Measurements from ENCODE around the gene HDAC4.

The HDAC4 gene

DNA sequence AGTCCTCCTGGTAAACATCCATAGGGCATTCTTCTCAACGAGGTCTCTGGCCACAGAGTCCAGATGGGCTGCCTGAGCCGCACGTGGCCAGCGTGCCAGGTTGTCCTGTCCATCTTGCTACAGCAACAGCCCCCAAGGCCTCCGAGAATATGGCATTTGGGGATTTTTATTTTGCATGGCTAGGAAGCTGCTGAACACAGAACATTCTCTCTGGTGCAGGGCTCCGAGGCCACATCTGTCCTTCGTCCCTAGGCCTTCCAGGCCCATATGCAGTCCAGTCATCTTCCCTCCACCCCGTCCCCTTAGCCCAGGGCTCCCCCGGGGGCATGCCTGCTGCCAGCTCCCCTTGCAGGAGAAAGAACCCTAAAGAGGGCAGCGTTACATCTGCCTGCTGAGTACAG, 2.3 kb downstream of the HDAC4 start:
- peak in 7 of 56 donors; percentile 16 to 39 (median 25) for DNase-seq

DNA sequence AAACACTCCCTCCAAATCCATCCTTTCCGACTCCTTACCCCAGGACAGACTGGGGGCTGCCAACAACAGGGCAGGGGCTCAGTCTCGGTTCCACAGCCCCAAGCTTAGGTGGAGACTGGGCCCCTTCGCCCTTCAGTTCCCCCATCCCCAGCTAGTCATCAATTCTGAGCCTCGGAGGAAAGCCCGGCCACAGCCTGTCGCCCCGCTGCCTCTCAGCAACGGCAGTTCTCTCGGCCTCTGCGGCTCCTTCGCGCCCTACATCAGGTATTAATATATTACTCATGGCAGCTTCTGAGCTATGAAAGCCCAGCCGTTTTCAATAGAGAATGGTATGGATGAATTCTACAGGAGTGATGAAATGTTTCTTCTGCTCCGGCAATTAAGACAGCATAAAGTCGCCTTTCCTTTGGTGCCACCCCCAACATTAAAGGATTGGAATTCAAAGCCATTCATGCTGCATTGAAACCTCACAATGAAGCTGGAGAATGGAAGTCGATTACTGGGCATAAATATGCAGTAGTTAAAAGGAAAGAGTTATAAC, 2.8 kb downstream of the HDAC4 start:
- DNase-seq, result no peak

DNA sequence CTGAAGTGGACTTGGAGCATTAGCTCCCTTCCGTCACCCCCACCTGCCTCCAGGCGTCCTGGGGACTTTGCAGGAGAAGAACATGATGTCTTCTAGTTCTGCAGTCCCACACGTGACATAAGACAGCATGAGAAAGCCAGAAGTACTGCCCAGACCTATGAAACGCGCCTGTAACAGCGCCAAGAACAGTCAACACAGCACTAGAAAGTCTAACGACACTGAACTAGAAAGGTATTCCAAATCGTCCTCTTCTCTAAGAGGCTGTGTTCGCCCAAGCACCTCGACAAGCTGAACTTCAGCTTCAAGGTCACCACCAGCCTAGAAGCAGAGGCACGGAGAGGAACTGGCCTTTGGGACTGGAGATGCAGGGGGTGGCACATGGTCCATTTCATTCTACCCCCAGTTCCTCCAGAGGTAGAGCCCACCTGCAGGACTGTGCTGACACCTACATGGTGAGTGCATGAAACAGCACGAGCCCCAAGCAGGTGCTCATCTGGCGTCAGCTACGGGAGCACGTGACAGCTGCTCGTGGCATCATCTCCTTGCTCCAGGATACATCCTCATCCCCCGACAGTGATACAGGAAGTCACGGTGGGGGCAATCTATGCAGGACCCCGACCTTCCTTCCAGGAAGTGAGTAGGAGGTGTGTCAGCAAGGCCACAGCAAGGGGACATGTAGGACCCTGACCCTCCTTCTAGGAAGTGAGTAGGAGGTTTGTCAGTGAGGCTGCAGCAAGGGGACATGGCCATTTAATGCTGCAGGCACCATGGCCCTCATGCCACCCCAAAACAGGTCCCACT, 3.7 kb downstream of the HDAC4 start:
- no peak for DNase-seq

DNA sequence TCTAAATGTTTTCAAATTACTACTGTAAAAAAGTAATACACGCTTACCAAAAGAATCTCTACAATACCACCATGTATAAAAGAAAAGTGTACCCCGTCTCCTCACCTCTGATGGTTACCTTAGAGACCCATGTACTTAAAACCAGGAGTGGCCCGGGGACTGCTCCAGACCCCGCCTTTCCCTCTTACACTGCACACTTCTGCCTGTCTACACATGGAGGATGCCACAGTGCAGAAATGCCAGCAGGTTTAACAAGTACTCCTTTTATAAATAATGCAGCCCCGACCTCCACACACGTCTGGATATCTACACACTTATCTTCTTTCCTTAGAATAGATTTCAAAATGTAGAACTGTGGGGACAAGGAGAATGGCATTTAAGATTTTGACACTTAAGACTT, 5.3 kb downstream of the HDAC4 start:
- no peak for DNase-seq

DNA sequence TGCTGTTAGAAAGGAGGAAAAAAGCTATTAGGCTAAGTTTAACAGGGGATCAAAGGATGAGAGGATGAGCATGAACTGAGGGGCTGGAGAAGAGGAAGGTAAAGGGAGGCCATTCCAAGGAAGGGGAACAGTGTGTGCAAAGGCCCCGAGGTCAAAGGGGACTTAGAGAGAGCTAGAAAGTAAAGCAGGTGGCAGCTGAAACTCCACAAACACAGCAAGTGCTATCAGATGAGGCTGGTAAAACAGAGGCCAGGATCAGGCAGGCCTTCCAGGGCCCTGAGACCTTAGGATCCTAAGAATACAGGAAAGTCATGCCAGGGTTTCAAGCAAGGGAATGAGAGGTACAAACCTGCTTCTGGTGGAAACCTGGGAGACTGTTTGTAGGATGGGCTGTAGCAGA, 5.8 kb downstream of the HDAC4 start:
- no peak for DNase-seq

DNA sequence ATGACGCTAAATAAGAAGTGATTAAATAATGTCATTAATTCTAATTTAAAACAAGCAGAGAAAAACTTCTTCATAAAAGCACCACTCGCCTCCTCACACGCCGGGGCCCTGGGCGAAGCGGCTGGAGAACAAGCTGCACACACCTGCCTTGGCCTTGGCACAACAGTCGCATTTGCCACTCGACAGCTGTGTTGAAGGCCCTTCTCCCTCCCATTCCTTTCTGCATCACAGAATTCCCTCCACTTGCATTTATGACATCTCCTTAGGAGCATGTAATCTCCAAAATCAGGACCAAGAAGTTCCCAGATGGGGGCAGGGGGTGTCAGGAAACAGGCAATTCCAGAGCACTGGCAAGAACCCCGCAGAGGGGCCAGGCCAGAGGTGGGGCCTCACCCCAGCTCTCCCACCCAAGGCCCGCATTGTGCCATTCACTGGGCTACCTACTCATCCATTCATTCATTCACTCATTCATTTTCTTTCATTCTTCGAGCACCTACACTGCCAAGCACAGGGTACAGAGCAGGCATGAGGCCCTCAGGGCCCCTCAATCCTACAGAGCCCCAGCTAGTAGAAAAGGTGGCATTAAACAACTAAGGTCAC, 6.4 kb downstream of the HDAC4 start:
- DNase-seq, result no peak

DNA sequence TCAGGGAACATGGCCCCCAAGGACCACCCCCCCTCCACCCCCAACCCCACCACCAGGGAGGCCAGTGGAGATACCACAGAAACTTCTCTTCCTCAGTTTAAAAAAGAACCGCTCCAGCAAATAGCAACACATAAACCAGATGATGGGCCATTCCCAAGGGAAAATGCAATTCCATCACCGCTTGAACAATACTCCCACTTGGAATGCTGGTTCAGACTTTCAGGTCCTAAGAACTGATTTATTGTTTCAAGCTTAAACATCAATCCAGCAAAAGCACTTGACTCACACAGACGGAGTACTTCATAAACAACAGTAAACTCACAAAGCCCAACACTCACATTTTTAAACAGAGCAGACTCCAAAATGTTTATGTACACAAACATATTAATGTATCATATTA, 6.9 kb downstream of the HDAC4 start:
- no peak for DNase-seq

DNA sequence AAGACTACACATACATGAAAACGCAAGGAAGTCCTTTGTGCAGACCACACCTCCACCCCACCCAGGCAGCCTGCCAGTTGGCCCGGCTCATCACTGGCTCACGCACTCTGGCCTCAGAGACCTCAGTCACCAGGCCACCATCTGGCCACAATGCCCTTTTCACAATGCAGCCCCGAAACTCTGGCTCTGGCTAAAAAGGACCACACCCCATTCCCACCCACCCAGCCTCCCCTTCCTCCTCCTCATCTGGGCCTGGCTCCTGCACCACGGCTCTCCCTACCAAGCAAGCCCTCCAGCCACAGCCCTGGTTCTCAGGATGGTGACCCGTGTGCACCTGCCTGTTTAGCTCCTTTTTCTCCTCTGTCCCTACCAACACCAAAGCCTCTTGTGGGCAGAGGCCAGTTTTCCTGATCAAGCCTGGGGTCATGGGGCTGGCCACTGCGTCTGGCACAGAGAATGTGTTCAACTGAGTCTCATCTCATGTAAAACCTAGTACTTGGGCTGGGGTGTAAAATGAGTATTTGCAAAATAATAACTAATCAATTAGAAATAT, 7.4 kb downstream of the HDAC4 start:
- DNase-seq, result peak in 3 of 56 donors; percentile 35 to 69 (median 52)

DNA sequence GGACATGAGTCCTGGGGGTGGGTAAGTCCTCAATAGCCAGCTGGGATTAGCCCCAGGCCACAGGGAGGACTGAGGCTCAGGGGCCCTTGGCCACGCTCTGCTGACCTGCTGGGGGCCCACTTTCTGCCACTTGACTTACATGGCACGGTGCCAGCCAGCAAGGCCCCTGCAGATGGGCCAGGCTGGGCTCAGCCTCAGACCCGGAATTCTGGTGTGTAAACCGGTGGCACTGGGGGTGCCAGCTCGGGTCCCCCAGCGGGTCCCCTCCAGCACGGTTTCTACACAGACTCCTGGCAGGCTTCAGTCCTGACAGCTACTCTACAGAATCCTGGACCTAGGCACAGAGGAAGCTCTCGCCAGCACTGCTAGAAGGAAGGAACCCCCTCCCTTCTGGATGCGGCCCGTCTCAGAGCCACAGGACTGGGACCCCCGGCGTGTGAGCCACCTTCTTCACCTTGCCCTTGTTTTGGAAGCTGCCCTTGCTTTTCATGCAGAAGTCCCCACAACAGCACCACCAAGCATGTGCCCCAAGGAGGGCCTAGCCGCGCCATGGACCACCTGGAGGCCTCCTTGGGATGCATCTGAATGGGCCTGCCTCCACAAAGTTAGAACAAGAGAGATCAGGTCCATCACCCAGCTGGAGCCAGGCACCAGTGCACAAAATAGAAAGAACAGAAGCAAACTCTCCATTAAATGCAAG, 8.0 kb downstream of the HDAC4 start:
- no peak for DNase-seq

DNA sequence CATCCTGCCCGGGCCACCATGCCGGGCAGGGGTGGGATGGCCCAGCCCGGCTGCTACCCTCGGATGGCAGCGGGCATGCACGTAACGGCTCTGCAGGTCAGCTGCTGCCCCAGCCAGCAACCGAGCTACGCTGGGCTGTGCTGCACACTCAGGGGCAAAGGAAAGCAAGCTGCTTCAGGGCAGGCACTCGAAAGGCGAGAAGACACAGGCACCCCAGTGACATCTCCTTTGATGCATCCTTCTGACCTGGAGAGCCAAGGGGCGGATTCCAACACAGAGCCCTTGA, 8.8 kb downstream of the HDAC4 start:
- no peak for DNase-seq

DNA sequence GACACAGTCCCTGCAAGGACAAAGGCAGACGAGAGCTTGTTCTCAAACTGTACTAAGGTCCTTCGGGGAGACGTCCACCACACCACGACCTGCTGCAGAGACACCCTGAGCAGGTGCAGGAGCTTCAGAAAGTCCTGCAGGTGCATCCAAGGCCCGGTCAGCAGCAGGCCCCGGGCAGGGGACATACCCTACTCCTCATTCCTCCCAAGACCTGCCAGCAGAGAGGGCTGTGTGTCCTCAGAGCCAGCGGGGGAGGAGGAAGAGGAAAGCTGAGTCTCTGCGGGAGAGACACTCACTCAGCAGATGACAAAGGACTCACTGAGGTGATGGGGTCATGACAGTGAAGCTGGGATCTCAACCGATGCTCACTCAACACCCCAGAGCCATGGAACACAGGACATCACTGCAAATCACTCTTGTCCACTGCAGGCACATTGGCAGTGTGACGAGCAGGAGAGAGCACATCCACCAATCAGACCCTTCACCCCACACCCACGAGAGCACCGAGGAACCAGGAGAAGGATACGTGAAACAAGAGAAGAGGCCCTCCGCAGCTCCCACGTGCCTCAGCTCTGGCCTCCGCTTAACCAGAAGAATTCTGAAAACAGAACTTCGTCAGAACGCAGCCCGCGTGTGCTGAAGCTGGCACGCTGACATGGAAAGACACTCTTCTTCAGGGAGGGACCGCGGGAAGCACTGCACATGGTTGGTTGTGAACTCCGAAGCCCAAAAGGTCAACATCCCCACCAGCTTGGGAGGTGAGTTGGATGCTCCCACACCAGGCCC, 9.3 kb downstream of the HDAC4 start:
- DNase-seq, result peak in 1 of 56 donors; percentile 17

DNA sequence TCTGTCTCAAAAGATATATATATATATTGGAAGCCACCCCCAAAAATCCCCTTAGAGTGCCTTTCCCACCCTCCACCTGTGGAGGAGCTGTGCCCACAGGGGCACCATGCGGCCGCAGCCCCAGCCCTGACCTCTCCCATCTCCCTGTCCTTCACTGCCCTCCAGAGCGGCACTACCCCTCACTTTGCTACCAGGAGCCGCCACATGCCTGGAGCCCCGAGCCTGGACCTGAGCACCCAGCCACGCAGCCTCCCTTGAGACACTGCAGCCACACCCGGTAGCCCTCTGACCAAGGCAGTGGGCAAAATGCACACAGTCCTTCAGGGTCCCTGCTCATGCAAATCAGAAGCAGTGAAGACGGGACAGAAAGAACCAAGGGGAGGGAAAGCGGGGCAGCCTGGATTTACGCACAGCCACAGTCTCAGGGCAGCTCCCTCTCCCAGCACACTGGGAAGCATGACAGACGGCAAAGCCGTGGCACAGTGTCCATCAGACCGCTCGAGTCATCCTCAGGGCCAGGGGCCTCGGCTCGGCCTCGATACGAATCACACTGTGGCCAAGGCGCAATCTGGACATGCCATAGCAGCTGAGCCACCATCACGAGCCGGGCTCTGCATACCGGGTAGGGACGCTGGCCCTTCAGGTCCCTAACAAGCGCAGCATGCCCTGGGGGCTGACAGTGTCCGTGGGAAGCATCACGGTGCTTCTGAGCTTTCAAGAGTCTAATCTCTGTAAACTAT, 10.1 kb downstream of the HDAC4 start:
- DNase-seq, result no peak

DNA sequence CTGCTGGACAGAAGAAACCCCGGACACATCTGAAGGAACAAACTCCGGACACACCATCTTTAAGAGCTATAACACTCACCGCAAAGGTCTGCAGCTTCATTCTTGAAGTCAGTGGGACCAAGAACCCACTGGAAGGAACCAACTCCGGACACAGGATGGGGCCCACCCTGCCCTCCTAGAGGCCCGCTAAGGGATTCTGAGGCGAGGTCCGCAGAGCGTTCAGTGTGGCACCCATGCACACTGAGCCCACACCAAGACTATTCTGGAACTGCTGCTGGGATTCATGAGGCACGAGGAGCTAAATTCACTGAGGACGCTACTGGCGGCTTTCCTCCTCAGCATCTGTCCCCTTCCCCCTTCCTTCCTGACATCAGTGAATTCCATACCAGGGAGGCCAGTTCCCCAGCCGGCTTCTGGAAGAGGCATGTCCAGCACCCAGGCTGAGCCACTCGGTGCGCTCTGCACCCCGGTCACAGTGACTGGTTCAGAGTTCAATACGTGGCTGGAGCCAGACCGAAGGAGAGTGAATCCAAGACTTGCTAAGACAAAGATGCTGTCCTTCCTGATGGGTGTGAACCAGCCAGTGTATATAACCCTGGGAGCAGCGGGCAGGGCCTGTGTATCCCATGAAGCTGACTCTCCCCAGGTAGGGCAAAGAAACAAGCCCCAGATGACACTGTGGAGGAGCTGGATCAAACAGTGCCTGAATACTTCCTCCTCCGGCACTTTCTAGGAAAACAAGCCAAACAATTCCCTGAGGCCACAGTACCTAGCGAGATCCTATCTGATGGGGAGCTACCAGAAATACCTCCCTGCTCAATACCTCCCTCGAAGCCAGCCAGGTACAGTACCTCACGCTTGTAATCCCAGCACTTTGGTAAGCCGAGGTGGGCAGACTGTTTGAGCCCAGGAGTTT, 11.1 kb downstream of the HDAC4 start:
- no peak for DNase-seq

DNA sequence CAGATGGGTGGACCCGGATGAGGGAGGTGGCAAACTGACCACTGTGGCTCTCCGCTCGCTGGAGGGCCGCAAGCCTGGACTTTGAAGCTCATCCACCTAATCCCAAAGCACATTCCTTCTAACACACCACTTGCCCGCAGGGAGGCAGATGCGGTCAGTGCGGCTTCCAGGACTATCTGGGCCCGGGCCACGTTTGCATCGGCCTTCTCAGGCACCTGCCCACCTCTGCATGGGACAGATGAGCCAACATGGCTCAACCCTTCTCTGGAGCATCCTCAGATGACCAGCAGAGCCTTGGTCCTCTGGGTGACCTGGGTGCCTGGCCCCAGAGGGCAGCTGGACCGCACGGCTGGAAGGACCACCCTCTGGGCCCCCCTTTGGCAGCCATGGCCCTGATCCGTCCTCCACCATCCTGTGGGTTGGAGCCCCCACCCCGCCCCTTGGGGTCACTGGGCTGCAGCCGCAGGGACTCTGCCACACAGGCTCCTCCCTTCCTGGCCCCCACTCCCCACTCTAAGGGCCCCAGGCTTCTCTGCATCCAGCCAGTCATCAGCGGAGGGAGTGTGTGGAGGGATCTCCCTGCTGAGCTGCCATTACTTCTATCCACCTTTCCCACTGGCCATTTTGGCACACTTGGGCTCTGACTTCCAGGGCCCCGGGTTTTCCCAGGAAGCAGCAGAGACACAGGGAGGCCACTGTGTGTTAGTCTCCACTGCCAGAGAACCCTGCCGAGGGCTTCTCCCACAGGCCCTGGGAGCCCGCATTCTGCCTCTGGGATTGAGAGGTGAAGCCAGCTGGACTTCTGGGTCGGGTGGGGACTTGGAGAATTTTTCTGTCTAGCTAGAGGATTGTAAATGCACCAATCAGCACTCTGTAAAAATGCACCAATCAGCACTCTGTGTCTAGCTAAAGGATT, 12.3 kb downstream of the HDAC4 start:
- DNase-seq, result no peak

DNA sequence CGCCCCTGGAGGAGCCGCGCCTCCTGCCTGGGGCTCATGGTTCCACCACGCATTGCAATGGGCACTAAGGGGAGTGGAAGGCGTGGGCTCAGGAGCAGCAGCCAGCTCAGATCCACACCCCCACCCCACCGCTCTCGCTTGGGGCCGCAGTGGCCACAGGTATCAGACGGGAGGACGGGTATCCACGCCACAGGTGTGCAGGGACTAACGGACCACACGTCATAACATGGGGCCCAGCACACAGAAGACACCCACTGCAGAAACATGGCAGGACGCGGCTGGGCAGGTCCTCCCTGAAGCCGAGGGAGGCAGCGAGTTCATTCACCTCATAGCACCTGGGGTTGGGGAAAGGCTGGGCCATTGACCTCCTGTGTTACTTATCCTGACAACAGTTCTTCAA, 13.0 kb downstream of the HDAC4 start:
- DNase-seq, result no peak

DNA sequence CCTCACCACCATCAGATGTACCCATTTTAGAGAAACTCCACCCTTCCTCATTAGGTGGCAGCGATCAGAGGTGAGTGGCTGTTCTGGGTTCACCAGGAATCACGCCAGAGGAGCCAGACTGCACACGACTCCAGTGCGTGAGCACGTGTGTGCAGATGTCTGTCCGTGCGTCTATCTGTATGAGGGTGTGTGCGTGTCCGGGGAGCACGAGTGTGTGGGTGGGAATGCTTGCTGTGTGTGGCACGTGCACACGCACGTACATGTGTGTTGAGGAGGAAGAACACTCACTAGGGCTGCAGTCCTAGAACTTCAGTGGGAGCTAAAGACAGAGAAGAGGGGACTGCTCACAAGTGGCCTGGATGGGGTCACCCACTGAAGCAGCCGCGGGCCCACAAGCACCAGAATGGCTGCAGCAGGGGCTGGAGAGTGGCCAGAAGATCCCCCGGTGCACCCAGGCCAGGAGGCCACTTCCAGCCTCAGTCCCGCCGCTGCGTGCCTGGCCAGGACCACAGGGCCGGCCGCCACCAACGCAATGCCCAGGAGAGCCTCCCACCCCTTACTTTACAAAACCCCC, 13.9 kb downstream of the HDAC4 start:
- no peak for DNase-seq

DNA sequence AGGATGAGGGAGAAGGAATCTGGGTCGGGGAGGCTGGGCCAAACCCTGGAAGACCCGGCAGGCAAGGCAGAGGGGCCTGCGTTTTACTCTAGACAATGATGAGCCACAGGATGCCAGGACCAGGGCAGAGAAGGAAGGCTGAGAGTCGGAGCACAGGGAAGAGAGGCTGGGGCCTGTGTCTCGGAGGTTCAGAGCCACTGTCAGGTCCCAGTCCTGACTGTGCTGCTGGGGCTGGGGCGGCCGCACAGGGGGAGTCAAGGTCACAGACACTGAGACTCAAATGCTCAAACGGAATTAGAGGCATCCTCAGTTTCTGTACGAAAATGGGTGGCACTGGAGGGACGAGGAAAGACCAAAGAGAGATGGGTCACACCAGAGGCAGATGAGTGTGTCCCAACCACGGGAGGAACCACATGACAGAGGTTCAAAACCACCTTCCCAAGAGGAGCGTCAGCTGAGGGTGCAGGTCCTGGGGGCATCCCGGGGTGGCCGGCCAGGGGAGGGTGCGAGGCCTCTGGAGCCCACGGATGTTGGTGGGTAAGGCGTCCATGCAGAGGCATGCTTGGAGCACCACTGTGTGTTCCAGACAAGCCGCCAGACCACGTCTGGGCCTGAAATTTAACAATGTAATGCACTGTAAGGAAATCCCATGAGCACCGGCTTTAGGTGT, 14.7 kb downstream of the HDAC4 start:
- DNase-seq, result no peak

Data from nucleus accumbens (tissue), 56 donors.